DMS79 (cell line): ENCODE data around the gene CPT1C.

ENCODE experiments used
- DNase-seq: peaks from one replicate; lab custom pipeline; 2025; lab: John Stamatoyannopoulos, UW

CPT1C gene

GRCh38 chr19:49690656-49691242 is at the start of gene CPT1C:
Gene CPT1C, plus strand, starts transcription at chr19:49691116. Its CDS starts 1,137 bp downstream, at chr19:49692253.
- DNase-seq, result peak; percentile 91

DNA sequence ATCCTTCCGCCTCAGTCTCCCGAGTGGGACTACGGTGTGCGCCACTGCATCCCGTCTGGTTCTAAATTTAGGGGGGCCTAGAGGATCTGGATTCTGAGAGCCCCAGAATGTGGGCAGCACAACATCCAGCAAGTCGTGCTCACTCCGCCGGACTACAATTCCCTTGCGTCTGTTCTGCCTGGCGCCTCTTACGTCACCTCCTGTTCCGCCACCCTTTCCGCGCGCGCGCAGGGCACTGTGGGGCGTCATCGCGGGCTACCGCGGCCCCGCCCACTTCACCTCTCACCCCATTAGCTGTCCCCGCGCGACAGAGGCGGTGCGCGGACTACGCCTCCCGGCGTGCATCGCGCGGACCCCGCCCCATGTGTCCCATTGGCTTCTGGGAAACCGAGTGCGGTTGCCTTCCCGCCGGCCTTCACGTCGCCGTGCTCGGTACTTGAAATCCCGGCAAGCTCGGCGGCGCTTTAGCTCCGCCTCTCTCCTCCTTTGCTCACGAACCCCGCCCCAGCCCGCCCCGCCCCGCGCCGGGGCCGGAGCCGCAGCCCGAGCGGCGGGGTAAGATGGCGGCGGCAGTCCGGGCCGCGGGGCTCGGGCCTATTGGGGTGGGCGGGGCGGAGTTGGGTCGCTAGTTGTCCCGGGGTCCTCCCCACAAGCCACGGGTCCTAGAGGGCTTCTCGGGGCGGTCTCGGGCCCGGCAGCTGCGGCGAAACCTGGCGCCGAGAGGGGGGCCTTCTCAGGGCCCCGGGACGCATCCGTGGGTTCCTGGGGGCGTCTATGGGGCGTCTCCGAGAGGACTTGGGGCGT is 49.0 kb upstream of the CPT1C start, which contains the start of gene SCAF1:
Gene SCAF1, plus strand, starts transcription at position 522 of the 804 bp plus-strand sequence. CDS start 2,818 bp downstream, outside the sequence.
- DNase-seq, result peak; percentile 99

DNA sequence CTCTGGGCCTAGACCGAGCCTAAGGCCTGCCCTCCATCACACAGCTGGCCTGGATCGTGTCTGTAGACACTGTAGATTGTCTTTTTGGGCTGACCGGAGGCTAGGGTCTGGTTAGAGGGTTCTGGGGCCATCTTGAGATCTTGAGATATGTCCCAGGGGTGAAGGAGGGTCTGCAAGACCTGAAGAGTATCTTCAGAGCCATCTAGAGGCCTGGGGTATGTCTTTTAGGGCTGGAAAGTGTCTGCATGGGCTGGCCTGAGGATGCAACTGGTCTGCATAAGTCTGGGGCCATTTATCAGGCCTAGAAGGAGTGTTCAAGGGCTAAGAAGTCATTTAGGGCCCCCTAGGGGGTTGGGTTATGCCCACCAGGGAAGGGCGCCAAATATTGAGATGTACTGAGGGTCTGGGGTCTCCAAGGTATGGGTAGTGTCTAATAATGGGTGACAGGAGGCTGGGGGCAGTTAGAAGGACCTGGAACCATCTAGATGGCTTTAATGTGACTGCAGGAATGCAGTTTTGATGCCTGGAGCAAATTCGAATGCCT is 48.4 kb upstream of the CPT1C start:
- DNase-seq, result no peak

DNA sequence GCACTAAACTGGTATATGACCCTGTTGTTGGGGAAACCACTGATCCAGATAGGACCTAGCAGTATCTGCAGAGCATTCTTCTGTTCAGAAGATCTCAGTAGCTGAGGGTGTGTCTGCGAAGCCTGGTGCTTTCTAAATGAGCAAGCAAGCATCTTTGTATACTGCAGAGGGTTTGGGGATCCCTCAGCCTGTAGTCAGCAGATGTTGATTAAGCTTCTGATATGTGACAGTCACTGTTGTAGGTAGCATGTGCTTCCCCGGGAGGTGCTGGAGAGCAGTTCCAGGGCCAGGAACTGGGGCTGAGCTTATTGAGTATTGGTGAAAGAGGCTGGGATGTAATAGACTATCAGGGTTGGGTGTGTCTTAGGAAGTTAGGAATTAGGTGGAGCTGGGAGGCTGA is 47.5 kb upstream of the CPT1C start:
- no peak for DNase-seq

DNA sequence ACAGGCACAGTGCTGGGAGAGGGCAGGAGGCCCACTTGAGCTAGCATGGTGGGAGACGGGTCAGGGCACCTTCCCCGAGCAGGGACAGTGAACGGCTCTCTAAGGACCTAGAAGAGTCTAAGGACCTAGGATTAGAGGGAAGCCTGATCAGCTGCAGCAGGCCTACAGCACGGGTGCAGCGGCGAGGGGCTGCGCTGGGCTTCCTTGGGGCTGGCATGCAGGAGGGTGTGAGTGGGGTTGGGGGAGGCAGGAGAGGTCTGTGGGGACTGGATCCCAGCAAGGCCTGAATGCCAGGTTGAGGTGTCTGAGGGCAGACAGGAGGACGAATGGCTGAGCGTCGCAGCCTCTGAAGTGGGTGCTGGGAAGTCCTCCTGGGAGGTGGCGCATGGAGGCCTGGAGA is 45.3 kb upstream of the CPT1C start:
- DNase-seq, result no peak

GRCh38 chr19:49645995-49646394 is 44.9 kb upstream of the CPT1C start:
- no peak for DNase-seq

DNA sequence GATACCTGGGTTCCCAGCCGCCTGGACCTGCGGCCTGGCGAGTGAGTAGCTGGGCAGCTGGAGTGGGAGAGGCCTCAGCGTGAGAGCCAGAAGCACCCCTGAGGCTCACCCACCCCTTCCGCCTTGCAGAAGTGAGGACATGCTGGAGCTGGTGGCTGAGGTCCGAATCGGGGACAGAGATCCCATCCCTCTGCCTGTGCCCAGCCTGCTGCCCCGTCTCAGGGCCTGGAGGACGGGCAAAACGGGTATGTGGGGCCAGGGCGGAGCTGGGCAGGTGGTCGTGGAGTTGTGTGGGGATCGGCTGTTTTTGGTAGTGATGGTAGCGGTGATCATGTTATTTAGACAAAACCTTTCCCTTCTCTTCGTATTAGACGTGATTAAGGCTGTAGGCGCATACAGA is 44.3 kb upstream of the CPT1C start:
- no peak for DNase-seq

DNA sequence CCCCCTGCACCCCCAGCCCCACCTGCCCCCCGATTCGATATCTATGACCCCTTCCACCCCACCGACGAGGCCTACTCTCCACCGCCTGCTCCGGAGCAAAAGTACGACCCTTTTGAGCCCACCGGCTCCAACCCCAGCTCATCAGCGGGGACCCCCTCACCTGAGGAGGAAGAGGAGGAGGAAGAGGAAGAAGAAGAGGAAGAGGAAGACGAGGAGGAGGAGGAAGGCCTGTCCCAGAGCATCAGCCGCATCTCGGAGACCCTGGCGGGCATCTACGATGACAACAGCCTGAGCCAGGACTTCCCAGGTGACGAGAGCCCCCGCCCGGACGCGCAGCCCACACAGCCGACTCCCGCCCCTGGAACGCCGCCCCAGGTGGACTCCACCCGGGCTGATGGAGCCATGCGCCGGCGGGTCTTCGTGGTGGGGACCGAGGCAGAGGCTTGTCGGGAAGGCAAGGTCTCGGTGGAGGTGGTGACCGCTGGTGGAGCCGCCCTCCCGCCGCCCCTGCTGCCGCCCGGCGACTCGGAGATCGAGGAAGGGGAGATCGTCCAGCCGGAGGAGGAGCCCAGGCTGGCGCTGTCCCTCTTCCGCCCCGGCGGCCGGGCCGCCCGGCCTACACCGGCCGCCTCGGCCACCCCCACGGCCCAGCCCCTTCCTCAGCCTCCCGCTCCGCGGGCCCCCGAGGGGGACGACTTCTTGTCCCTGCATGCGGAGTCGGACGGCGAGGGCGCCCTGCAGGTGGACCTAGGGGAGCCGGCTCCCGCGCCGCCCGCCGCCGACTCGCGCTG is 39.7 kb upstream of the CPT1C start:
- no peak for DNase-seq

GRCh38 chr19:49651820-49652550 is 38.9 kb upstream of the CPT1C start:
- no peak for DNase-seq

DNA sequence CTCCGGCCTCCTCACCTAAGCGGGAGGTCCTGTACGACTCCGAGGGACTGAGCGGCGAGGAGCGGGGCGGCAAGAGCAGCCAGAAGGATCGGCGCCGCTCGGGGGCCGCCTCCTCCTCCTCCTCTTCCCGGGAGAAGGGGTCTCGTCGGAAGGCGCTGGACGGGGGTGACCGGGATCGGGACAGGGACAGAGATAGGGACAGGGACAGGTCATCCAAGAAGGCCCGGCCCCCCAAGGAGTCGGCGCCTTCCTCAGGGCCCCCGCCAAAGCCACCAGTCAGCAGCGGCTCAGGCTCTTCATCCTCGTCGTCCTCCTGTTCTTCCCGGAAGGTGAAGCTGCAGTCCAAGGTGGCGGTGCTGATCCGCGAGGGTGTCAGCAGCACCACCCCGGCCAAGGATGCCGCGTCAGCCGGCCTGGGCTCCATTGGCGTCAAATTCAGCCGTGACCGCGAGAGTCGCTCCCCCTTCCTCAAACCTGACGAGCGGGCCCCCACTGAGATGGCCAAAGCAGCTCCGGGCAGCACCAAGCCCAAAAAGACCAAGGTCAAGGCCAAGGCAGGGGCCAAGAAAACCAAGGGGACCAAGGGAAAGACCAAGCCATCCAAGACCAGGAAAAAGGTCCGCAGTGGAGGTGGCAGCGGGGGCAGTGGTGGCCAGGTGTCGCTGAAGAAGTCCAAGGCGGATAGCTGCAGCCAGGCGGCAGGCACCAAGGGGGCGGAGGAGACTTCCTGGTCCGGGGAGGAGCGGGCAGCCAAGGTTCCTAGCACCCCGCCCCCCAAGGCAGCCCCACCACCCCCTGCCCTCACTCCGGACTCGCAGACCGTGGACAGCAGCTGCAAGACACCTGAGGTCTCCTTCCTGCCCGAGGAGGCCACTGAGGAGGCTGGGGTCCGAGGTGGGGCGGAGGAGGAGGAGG is 38.1 kb upstream of the CPT1C start:
- DNase-seq, result no peak

- DNase-seq, result no peak
Measured at GRCh38 chr19:49653466-49653806, 37.5 kb upstream of the CPT1C start.

- no peak for DNase-seq
Measured at GRCh38 chr19:49654581-49654980, 36.3 kb upstream of the CPT1C start.

- DNase-seq, result no peak
Measured at GRCh38 chr19:49655570-49656455, 35.1 kb upstream of the CPT1C start.

DNA sequence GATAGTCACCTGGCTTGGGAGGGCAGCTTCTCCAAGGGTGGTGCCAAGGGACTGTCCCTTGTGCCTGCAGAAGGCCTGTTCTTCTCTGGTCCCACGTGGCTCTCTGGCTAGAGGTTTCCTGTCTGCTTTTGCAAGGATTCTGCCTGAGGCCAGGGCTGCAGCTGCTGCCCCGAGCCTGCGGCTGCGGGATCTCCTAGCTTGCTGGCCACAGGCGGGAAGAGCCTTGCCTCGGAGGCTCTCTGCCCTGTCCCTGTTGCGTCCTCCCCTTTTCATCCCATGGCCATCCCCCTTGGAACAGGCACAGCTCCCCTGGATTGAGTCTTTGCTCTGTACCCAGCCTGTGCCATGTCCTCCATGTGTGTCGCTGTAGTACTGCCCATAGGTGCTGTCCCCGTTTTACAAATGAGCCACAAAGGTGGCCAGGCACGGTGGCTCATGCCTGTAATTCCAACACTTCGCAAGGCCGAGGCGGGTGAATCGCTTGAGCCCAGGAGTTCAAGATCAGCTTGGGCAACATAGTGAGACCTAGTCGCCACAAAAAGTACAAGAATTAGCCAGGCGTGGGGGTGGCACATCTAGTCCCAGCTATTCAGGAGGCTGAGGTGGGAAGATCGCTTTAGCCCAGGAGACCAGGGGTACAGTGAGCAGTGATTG is 34.3 kb upstream of the CPT1C start:
- DNase-seq, result no peak

GRCh38 chr19:49657493-49658138 is 33.3 kb upstream of the CPT1C start:
- DNase-seq, result no peak

DNA sequence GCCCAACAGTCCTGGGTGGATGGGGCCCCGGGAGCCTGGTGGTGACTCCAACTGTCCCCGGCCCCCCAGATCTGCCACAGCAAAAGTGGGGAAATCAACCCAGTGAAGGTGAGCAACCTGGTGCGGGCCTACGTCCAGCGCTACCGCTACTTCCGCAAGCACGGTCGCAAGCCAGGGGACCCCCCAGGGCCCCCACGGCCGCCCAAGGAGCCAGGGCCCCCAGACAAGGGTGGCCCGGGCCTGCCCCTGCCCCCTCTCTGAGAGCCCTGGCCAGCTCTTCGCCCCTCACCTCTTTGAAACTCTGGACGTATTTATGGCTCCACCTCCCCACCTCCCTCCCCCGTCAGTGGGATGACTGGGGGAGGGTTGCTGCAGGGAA is 32.8 kb upstream of the CPT1C start:
- no peak for DNase-seq

DNA sequence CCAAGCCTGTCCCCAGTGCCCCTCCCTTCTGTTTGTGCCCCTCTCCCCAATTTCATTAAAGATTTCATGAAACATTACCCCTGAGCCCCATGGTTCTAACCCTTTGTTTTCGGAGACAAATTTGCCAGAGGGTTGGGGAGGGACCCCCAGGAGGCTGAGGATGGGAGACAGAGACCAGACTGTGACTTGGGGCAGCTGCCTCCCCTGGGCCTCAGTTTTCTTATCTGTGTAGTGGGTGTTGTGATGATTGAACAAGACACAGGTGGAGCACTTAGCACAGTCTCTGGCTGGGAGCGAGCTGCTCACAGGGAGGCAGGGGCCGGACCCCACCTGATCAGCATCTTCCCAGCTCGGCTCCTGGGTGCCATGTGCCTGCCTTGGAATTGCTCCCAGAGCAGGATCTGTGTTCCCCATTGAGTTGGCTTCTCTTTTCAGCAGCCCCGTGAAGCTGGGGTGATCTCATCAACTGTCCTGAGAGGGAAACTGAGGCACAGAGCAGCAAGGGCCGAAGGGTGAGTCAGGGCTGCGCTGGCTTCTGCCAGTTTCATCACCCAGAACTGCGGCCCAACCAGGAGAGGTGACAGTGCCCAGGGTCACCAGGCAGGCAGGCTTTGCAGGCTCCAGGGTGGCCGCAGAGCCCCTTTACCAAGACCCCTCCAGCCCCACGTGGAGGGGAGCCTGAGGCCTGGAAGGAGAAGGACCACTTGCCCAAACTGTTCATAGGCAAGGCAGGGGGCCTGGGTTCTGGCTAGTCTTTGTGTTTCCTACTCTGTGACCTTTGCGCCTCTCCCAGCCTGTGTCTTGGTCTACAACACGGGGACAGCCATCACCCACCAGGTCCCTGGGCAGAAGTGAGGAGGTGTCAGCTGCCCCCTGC is 32.1 kb upstream of the CPT1C start:
- no peak for DNase-seq
